ENCODE results near the gene KANK3. TPM values are rescaled to one million over a fixed set of nuclear protein-coding genes. Genes with fewer than 3 reads are reported as not detected.
"Not testable (repeated sequence)": the region's sequence is repeated elsewhere in the genome, so short reads cannot be mapped to it uniquely, and the experiment has no call there.

KANK3 gene
- total RNA-seq, 1 experiment from 2014 or later, result 1.2 TPM

GRCh38 chr19:8387688-8388611, 44.9 kb upstream of the KANK3 start:
- H3K4me3 Mint-ChIP-seq (ENCODE audit: unreplicated experiment), result no peak overlapping the region
- no peak for DNase-seq (ENCODE audit: unreplicated experiment)
- no peak overlapping the region for H3K27ac Mint-ChIP-seq (ENCODE audit: low read depth, unreplicated experiment)
- no peaks in the 10 kb centered on the region for H3K27me3 Mint-ChIP-seq (ENCODE audit: insufficient read depth, unreplicated experiment)
- peaks cover 2% of the 10 kb centered on the region for H3K4me1 Mint-ChIP-seq (ENCODE audit: insufficient read depth, unreplicated experiment)
- TSS peak; percentile 6 for BruUV-seq (replicated peaks)
- ChIA-PET CTCF (interaction anchor here (0.6 to 1.2 kb wide), 4 partner anchors 9 to 850 kb away, joined by 3 to 4 read pairs (median 3); no protein-coding TSS in a partner anchor), POLR2A (interaction anchor here (0.7 to 1.2 kb wide), 2 partner anchors 28 to 67 kb away, joined by 3 to 4 read pairs; partner anchors contain the start of genes NDUFA7 and RPS28)
- H3K9me3 Mint-ChIP-seq (ENCODE audit: unreplicated experiment), result no peaks in the 10 kb centered on the region
- peaks cover 11% of the 10 kb centered on the region for H3K36me3 Mint-ChIP-seq (ENCODE audit: insufficient read depth, unreplicated experiment)
- intact Hi-C loops (cut with micrococcal nuclease), result no loop called here
- TF ChIP-seq CTCF (IDR thresholded peaks at IDR 0.05; ENCODE audit: unreplicated experiment), result no peak

- CTCF ChIA-PET, result interaction anchor here (0.7 to 1.2 kb wide), 2 partner anchors 8 to 21 kb away, joined by 3 read pairs; no protein-coding TSS in a partner anchor
- Mint-ChIP-seq H3K4me3 (ENCODE audit: unreplicated experiment) (no peak overlapping the region), H3K9me3 (ENCODE audit: unreplicated experiment) (no peaks in the 10 kb centered on the region), H3K4me1 (ENCODE audit: insufficient read depth, unreplicated experiment) (no peaks in the 10 kb centered on the region), H3K27ac (ENCODE audit: low read depth, unreplicated experiment) (no peak overlapping the region), H3K27me3 (ENCODE audit: insufficient read depth, unreplicated experiment) (no peaks in the 10 kb centered on the region), H3K36me3 (ENCODE audit: insufficient read depth, unreplicated experiment) (peaks cover 8% of the 10 kb centered on the region)
- DNase-seq (ENCODE audit: unreplicated experiment), result no peak
- TF ChIP-seq CTCF (IDR thresholded peaks at IDR 0.05; ENCODE audit: unreplicated experiment), result no peak
- POLR2A ChIA-PET, result interaction anchor here (1.2 kb wide), 1 partner anchor 66 kb away, joined by 4 read pairs; the partner anchor contains the start of genes NDUFA7 and RPS28
- BruUV-seq (replicated peaks), result no TSS peak
- intact Hi-C loops (cut with micrococcal nuclease), result no loop called here
Observed at GRCh38 chr19:8386990-8387389, 43.9 kb upstream of the KANK3 start.

GRCh38 chr19:8386419-8386818, 43.4 kb upstream of the KANK3 start:
- H3K9me3 Mint-ChIP-seq (ENCODE audit: unreplicated experiment); DNase-seq (ENCODE audit: unreplicated experiment); H3K36me3 Mint-ChIP-seq (ENCODE audit: insufficient read depth, unreplicated experiment); H3K27ac Mint-ChIP-seq (ENCODE audit: low read depth, unreplicated experiment); H3K4me3 Mint-ChIP-seq (ENCODE audit: unreplicated experiment); intact Hi-C loops (cut with micrococcal nuclease); BruUV-seq (replicated peaks); H3K27me3 Mint-ChIP-seq (ENCODE audit: insufficient read depth, unreplicated experiment); H3K4me1 Mint-ChIP-seq (ENCODE audit: insufficient read depth, unreplicated experiment): not testable (repeated sequence)
- ChIA-PET CTCF (interaction anchor here (0.6 kb wide), 1 partner anchor 535 kb away, joined by 3 read pairs; no protein-coding TSS in a partner anchor), POLR2A (interaction anchor here (0.7 to 1.0 kb wide), 2 partner anchors 24 to 66 kb away, joined by 3 read pairs; no protein-coding TSS in a partner anchor)

- H3K27me3 Mint-ChIP-seq (ENCODE audit: insufficient read depth, unreplicated experiment); H3K27ac Mint-ChIP-seq (ENCODE audit: low read depth, unreplicated experiment); H3K4me3 Mint-ChIP-seq (ENCODE audit: unreplicated experiment); intact Hi-C loops (cut with micrococcal nuclease); H3K9me3 Mint-ChIP-seq (ENCODE audit: unreplicated experiment); H3K36me3 Mint-ChIP-seq (ENCODE audit: insufficient read depth, unreplicated experiment); BruUV-seq (replicated peaks); CTCF ChIA-PET; DNase-seq (ENCODE audit: unreplicated experiment); H3K4me1 Mint-ChIP-seq (ENCODE audit: insufficient read depth, unreplicated experiment): not testable (repeated sequence)
- POLR2A ChIA-PET, result interaction anchor here (0.7 to 1.0 kb wide), 2 partner anchors 23 to 65 kb away, joined by 3 read pairs; no protein-coding TSS in a partner anchor
Observed at GRCh38 chr19:8385566-8385965, 42.5 kb upstream of the KANK3 start.

GRCh38 chr19:8385103-8385502, 42.0 kb upstream of the KANK3 start:
- H3K9me3 Mint-ChIP-seq (ENCODE audit: unreplicated experiment); H3K27me3 Mint-ChIP-seq (ENCODE audit: insufficient read depth, unreplicated experiment); intact Hi-C loops (cut with micrococcal nuclease); CTCF ChIA-PET; H3K27ac Mint-ChIP-seq (ENCODE audit: low read depth, unreplicated experiment); POLR2A ChIA-PET; H3K4me3 Mint-ChIP-seq (ENCODE audit: unreplicated experiment); H3K4me1 Mint-ChIP-seq (ENCODE audit: insufficient read depth, unreplicated experiment); DNase-seq (ENCODE audit: unreplicated experiment); BruUV-seq (replicated peaks): not testable (repeated sequence)
- peaks cover 11% of the 10 kb centered on the region for H3K36me3 Mint-ChIP-seq (ENCODE audit: insufficient read depth, unreplicated experiment)

- DNase-seq (ENCODE audit: unreplicated experiment); intact Hi-C loops (cut with micrococcal nuclease); BruUV-seq (replicated peaks); H3K4me3 Mint-ChIP-seq (ENCODE audit: unreplicated experiment); H3K27ac Mint-ChIP-seq (ENCODE audit: low read depth, unreplicated experiment); H3K36me3 Mint-ChIP-seq (ENCODE audit: insufficient read depth, unreplicated experiment); H3K9me3 Mint-ChIP-seq (ENCODE audit: unreplicated experiment); H3K27me3 Mint-ChIP-seq (ENCODE audit: insufficient read depth, unreplicated experiment); CTCF ChIA-PET; POLR2A ChIA-PET; H3K4me1 Mint-ChIP-seq (ENCODE audit: insufficient read depth, unreplicated experiment): not testable (repeated sequence)
Observed at GRCh38 chr19:8384569-8384968, 41.5 kb upstream of the KANK3 start.

- H3K4me3 Mint-ChIP-seq (ENCODE audit: unreplicated experiment); intact Hi-C loops (cut with micrococcal nuclease); H3K27ac Mint-ChIP-seq (ENCODE audit: low read depth, unreplicated experiment); BruUV-seq (replicated peaks); DNase-seq (ENCODE audit: unreplicated experiment); H3K4me1 Mint-ChIP-seq (ENCODE audit: insufficient read depth, unreplicated experiment); H3K27me3 Mint-ChIP-seq (ENCODE audit: insufficient read depth, unreplicated experiment); H3K9me3 Mint-ChIP-seq (ENCODE audit: unreplicated experiment): not testable (repeated sequence)
- H3K36me3 Mint-ChIP-seq (ENCODE audit: insufficient read depth, unreplicated experiment), result peaks cover 15% of the 10 kb centered on the region
- ChIA-PET POLR2A (interaction anchor here (2.5 kb wide), 1 partner anchor 11 kb away, joined by 8 read pairs; the partner anchor contains the start of gene RAB11B), CTCF (interaction anchor here (0.6 to 3.4 kb wide), 4 partner anchors 8 to 34 kb away, joined by 3 to 23 read pairs (median 4); no protein-coding TSS in a partner anchor)
Observed at GRCh38 chr19:8379156-8379891, 36.3 kb upstream of the KANK3 start.
